NK-92 treated with Interleukin-12 subunit alpha and Interleukin-12 subunit beta, amount 100 ng/mL, for 24 hours (cell line): Measurements from ENCODE around the gene DCPS.
"Not testable (repeated sequence)": the region's sequence is repeated elsewhere in the genome, so short reads cannot be mapped to it uniquely, and the experiment has no call there.

ENCODE experiments used
- DNase-seq: peaks from one replicate; lab custom pipeline; 2025; lab: John Stamatoyannopoulos, UW

The DCPS gene

DNA sequence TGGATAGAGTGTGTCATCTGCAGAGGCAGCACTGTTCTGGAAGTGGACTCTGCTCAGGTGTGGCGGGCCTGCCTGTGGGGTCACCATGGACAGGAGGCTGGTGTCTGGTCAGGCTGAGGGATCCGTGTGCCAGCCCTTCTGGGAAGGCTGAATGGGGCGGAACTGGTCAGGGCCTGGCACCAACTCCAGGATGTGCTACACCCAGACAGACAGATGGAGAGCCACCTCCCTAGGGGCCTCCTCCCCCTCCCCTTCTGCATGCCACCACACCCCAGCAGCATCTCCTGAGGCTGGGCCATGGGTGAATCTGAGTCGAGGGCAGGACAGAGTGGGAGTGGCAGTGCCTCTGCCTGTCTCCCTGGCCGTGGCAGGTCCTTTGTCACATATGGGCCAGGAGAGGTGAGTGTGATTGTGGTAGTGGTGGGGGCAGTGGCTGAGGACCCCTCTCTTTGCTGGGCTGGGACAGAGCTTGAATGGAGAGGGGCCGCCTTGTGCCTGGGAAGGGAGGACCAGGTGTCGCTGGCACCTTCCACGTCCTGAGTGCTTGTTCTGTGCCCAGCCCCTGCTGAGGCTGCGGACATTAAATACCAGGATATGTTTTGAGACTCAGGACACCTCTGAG lies 80.7 kb downstream of the DCPS start:
- DNase-seq, result no peak

DNA sequence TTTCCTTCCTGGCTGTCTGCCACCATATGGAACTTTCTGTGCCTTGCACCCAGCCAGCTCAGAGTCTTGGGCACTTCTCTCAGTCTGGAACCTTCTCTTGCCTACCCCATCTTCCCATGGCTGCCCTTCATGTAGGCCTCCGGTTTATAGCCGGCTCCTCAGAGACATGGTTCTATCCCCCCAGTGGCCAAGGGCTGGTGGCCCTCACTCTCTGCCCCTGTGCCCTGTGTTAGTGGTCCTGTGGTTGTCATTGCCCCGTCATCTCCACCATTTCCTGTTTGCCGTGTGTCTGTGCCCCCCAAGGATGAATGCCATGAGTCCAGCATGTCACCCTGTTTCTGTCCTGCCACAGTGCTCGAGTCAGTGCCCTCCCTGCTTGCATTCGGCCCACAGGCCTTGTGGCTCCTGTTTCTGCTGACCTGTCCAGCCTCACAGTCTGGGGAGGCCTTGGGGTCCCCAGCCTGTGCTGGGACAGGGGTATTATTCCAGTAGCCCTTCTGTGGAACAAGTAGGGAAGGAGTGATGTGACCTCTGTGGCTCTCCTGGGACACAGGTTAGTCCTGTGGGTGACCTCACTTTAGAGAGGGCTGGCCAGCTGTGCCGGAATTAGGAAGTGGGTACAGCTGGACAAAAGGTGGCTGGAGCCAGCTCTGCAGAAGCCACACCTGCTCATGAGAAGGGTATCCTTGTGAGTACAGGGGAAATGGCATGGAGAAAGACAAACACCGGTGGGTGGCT lies 82.3 kb downstream of the DCPS start:
- no peak for DNase-seq

DNA sequence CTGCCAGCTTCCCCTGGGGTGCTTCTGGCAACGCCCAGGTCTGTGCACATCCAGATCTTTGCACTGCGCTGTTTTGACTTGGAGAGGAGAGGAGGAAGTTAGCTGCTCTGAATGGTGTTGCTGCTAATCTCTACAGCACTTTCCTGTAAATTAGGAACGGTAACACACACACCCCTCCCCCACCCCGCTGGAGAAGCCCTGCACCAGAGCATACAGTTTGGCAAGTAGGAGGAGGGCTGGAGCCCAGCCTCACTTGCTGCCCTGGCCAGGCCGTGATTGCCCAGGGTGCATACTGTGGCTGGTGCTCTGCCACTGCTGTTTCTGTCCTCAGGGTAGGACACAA lies 82.8 kb downstream of the DCPS start:
- not testable (repeated sequence) for DNase-seq

DNA sequence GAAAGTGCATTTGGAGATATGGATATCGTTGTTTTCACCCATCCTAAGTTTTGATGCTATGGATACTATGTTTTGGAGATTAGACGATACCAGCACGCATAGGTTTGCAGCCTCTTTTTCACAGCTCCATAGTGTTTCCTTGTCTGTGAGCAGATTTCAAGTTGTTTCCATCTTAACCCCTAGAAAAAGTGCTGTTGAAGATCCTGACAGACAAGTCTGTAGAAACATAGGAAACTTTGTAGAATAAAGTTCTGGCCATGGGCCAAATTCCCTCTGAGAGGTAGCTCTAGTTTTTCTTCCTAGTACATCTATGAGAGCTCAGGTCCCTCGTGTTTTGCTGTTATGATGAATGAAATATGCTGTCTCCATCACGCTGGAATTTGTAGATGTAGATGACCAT lies 84.0 kb downstream of the DCPS start:
- no peak for DNase-seq

DNA sequence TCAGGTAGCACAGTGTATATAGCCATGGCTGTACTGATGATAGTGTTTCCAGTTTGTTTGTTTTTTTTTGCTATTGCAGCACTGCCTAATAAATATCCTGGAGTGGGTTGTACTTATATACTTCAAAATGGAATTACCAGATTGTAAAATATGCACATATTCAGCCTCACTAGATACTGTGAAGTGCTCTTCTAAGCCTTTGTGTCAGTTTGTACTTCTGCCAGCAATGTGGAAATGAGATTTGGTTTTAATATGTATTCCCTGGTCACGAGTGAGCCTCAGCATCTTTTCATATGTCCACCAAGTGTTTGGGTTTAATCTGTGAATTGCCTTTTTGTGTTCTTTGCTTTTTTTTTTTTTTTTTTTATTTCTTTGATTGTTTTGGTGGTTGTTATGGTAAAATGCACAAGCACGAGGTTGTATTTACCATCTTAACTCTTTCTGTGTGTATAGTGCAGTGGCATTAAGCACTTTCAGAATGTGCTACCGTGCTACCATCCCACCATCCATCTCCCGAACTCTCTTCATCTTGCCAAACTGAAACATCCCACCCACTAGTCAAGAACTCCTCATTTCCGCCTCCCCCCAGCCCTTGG lies 86.5 kb downstream of the DCPS start:
- no peak for DNase-seq

DNA sequence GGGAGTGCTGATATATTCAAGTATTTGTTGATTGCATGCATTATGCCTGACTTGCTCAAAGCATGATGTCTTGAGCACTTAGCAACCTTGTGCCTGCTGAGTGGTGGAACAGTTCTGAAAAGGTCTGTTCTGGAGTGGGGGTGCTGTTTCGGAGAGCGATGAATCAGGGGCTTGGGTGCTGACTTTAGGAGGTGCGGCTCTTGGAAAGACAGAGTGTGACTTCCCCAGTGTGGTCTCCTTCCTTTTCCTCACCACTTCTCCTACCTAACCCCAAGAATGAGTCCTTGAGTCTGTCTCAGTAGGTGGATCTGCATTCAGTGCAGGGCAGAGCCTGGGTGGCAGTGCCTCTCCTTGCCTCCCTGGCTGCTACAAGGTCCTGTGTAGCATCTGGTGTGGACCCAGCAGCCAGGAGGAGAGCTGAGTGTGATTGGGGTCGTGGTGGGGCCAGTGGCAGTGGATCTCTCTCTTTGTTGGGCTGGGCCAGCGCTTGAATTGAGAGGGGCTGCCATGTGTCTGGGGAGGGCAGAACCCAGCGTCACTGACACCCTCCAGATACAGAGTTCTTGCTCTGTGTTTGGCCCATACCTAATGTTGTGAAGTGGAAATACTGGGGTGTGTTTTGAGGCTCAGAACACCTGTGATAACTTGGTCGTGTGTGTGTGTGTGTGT lies 87.6 kb downstream of the DCPS start:
- no peak for DNase-seq

DNA sequence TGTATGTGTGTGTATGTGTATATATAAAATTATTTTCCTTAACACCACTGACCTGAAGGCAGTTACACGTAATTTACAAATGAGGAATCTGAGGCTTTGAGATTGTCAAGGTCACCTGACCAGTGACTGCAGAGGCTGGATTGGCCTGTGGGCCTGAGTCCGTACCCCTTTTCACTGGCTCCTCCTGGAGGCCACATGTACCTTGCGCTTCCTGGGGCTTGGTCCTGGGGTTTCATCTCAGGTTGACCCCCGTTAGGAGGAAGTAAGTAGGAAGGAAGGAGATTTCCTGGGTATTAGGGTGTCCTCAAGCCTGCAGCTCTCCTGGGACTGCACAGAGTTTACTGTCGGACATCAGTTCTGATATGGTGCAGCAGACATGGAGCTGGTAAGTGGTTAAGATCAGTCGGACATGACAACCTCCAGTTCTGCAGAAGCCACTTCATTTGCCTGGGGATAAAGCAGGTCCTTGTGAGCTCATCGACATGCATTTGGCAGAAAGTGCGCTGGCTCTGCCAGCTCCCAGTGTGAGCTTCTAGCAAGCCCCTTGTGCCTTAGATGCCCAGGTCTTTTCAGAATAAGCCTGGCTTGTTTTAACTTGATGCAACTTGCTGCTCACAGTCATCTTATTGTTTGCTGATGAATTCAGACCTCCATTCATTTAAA lies 88.2 kb downstream of the DCPS start:
- no peak for DNase-seq

DNA sequence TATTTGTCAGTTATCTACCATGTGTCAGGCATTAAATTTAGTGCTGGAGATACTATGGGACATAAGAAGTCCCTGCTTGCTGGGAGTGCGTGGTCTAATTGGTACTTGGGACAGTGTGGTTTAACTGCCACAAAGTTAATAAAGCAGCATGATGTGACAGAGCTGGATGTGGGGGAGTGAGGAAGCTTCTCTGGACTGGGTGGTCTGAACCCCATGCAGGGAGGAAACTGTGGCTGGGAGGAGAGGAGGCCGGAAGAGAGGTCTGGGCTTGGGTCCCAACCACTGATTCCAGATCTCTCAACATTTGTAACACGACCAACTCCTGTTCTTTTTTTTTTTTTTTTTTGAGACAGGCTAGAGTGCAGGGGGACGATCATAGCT lies 88.8 kb downstream of the DCPS start:
- DNase-seq, result no peak

DNA sequence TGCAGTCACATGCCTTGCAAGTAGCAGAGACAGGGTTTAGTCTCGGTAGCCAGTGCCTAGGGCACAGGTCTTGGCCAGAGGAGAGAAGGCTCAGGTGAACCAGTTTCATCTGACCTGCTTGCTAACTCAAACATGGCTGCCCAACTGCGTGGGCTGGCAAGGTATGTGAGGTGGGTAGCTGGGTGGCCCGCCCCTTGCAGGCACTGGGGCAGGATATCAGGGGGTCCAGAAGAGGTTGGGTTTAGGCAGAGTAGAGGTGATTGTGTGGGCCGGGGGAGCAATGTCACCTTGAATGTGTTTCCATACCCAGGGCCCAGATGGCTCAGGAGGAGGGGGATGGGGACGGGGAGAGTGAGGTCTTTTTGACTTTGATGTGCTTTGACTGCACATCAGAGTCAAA lies 89.3 kb downstream of the DCPS start:
- no peak for DNase-seq

DNA sequence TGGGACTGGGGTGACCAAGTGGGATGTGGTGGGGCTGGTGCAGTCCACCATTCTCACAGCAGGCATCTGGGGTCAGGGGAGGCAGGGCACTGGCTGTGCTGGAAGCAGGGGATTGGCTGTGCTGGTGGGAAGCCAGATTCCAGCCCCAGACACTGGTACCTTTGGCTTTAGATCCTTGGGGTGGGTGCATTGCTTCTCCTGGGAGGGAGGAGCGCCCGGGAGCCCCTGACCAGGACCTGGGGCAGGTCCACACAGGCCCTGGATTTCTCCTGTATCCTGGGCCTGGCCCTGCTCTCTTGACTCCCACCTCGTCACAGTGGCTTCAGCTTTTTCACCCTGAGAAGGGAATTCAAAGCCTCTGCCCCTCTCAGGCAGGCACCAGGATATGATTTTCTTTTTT lies 90.2 kb downstream of the DCPS start:
- no peak for DNase-seq

DNA sequence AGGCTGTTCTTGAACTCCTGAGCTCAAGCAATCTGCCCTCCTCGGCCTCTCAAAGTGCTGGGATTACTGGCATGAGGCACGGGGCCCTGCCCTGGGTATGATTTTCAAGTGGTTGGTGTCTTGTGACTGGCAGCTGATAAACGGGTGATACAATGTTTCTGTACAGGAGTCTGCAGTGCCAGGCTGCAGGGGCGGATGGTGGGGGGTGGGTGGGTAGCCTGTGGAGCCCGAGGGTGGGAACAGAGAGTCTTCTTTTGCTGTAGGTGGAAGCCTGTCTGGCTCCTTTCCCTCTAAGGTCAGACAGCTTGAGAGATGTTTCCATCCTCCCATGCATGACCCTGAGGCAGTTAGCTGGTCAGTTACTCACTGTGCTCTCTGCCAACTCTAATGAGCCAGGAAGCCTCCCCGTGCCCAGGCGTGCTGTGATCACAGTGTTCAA lies 90.8 kb downstream of the DCPS start:
- not testable (repeated sequence) for DNase-seq
